MM.1S (cell line): Measurements from ENCODE around the gene MYLK.

Experiments
- DNase-seq: peaks from one replicate; pipeline ENCODE4 v3.0.0-alpha.2; 2015
- H2AFZ ChIP-seq: fragments of 300-600 bp; sonication (generic); 2 replicates; pipeline ENCODE4 v1.6.0; 2016; ENCODE audit warnings: antibody characterized with exemption, low read length
- H3F3A ChIP-seq: fragments of 300-600 bp; sonication (generic); 2 replicates; pipeline ENCODE4 v1.6.1; 2016; ENCODE audit warnings: mild to moderate bottlenecking, antibody characterized with exemption, low read length, moderate library complexity, mixed read lengths; ENCODE audit not compliant: insufficient read depth
- H3K27ac ChIP-seq: fragments of 300-600 bp; sonication (generic); 2 replicates; pipeline ENCODE4 v1.5.1; 2016; ENCODE audit warnings: mild to moderate bottlenecking, low read length
- H3K27me3 ChIP-seq: fragments of 300-600 bp; sonication (generic); replicated peaks from 2 replicates; pipeline ENCODE4 v1.6.0; 2016; ENCODE audit warnings: low read length; ENCODE audit not compliant: insufficient read depth
- H3K36me3 ChIP-seq: fragments of 300-600 bp; sonication (generic); replicated peaks from 2 replicates; pipeline ENCODE4 v1.6.1; 2016; ENCODE audit warnings: mild to moderate bottlenecking, low read length, mixed read lengths; ENCODE audit not compliant: insufficient read depth
- H3K4me1 ChIP-seq: fragments of 300-600 bp; sonication (generic); 2 replicates; pipeline ENCODE4 v1.6.1; 2016; ENCODE audit warnings: low read length, mixed read lengths
- H3K4me2 ChIP-seq: fragments of 300-600 bp; sonication (generic); 2 replicates; pipeline ENCODE4 v1.6.0; 2016; ENCODE audit warnings: low read depth, low read length
- H3K4me3 ChIP-seq: fragments of 300-600 bp; sonication (generic); 2 replicates; pipeline ENCODE4 v1.5.1; 2016; ENCODE audit warnings: low read length, mixed read lengths
- H3K79me2 ChIP-seq: fragments of 300-600 bp; sonication (generic); 2 replicates; pipeline ENCODE4 v1.6.1; 2016; ENCODE audit warnings: mixed run types, low read length, mixed read lengths
- H3K9ac ChIP-seq: fragments of 300-600 bp; sonication (generic); 2 replicates; pipeline ENCODE4 v1.6.1; 2016; ENCODE audit warnings: low read length, mixed read lengths
- H3K9me2 ChIP-seq: fragments of 300-600 bp; sonication (generic); replicated peaks from 2 replicates; pipeline ENCODE4 v1.6.1; 2016; ENCODE audit warnings: mild to moderate bottlenecking, low read length, mixed read lengths; ENCODE audit not compliant: insufficient read depth
- H3K9me3 ChIP-seq: fragments of 300-600 bp; sonication (generic); replicated peaks from 2 replicates; pipeline ENCODE4 v1.6.1; 2016; ENCODE audit warnings: mild to moderate bottlenecking, low read length, mixed read lengths; ENCODE audit not compliant: insufficient read depth
- H4K20me1 ChIP-seq: fragments of 300-600 bp; sonication (generic); 2 replicates; pipeline ENCODE4 v1.6.1; 2016; ENCODE audit warnings: mild to moderate bottlenecking, low read length, moderate library complexity, mixed read lengths; ENCODE audit not compliant: insufficient read depth
- EZH2 ChIP-seq: fragments of 300-600 bp; sonication (generic); optimal IDR thresholded peaks from 2 replicates; pipeline ENCODE3; 2017; ENCODE audit warnings: low read depth, mild to moderate bottlenecking, antibody characterized with exemption, low read length, mixed read lengths
- EZH2phosphoT487 ChIP-seq: fragments of 300-600 bp; sonication (generic); IDR thresholded peaks from 2 replicates; pipeline ENCODE4 v1.6.1; 2018; ENCODE audit warnings: antibody characterized with exemption, low read length
- TF ChIP-seq, protein P1 (sequence below): fragments of 300-600 bp; sonication (generic); IDR thresholded peaks from 2 replicates; pipeline ENCODE4 v1.5.1; 2016; ENCODE audit warnings: antibody characterized with exemption, low read length, mixed read lengths

MYLK gene

DNA sequence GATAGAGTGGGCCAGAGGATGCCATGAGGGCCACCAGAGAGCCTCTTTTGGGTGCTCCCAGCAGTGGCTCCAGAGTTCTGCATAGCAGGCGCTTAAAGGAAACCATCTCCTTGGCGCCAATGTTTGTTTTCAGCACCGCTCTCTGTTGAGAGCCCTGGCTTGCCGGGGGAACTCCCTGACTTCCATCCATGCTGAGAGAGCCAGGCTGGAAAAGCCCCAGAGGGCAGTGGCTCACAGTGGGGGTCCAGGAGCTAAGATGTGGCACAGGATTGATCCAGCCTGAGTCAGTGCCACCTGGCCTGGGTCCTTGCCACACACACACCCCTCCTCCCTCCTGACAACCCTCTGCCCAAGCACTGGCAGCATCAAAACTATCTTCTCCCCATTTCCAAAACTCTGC is 248.9 kb downstream of the MYLK start:
- H3K27me3 ChIP-seq: no peaks in the 10 kb centered on the region
- no peaks in the 10 kb centered on the region for H3K36me3 ChIP-seq
- no peak overlapping the region for H3K27ac ChIP-seq
- no peaks in the 10 kb centered on the region for H3K4me1 ChIP-seq
- TF ChIP-seq EZH2 (no peak), EZH2phosphoT487 (no peak)
- TF ChIP-seq, protein P1, sequence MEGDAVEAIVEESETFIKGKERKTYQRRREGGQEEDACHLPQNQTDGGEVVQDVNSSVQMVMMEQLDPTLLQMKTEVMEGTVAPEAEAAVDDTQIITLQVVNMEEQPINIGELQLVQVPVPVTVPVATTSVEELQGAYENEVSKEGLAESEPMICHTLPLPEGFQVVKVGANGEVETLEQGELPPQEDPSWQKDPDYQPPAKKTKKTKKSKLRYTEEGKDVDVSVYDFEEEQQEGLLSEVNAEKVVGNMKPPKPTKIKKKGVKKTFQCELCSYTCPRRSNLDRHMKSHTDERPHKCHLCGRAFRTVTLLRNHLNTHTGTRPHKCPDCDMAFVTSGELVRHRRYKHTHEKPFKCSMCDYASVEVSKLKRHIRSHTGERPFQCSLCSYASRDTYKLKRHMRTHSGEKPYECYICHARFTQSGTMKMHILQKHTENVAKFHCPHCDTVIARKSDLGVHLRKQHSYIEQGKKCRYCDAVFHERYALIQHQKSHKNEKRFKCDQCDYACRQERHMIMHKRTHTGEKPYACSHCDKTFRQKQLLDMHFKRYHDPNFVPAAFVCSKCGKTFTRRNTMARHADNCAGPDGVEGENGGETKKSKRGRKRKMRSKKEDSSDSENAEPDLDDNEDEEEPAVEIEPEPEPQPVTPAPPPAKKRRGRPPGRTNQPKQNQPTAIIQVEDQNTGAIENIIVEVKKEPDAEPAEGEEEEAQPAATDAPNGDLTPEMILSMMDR: no peak
- H3K9me2 ChIP-seq: no peaks in the 10 kb centered on the region
- no peak for DNase-seq
- no peaks in the 10 kb centered on the region for H3K9me3 ChIP-seq
- H3K4me2 ChIP-seq: no peak overlapping the region
- H3K9ac ChIP-seq: no peak overlapping the region
- H3F3A ChIP-seq: no peaks in the 10 kb centered on the region
- H3K79me2 ChIP-seq: no peaks in the 10 kb centered on the region
- H2AFZ ChIP-seq: no peak overlapping the region
- H3K4me3 ChIP-seq: no peak overlapping the region
- no peaks in the 10 kb centered on the region for H4K20me1 ChIP-seq

DNA sequence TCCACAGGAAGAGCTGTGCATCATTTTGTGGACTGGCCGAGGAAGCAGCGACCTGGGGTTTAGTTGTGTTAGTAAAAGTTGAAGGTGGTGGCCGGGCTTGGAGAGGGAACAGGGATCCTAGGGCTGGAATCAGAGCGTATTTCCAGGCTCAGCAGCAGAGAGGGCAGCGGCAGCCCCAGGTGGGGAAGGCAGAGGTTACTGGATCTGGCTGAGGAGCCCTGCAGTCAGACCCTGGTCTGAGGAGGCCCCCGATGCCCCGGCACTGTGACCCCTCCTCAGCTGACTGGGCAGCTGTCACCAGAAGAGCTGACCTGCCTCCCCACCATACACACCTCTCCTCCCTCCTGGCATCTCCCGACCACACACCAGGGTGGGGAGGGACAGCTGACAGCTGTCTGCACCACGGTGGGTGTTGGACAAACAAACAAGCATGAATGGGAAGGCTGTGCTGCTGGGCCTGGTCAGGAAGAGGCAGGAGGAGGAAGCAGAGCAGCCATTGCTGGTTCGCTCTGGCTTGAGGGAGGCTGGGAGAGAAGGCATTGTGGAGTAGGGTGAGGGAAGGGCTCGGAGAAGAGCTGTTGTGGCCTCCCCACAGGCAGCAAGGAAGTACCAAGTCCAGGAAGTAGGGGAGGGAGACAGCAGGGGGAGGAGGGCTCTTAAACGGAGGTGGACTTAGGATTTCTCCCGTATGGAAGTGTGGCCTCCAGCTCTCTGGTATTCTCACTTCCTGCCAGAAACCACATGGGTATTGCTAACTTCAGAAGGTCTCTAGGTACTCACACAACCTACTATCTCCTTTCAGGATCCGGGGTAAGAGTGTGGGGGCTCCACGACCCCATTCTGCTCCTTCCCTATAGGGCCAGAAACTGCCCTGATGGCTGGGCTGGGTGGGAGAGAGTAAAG is 249.7 kb downstream of the MYLK start:
- Histone ChIP-seq H3K9ac (no peak overlapping the region), H3K27ac (no peak overlapping the region), H2AFZ (no peak overlapping the region), H3K36me3 (no peaks in the 10 kb centered on the region), H3K27me3 (no peaks in the 10 kb centered on the region), H3K79me2 (no peaks in the 10 kb centered on the region), H3K4me3 (no peak overlapping the region), H3K4me2 (no peak overlapping the region), H3K9me3 (no peaks in the 10 kb centered on the region), H3F3A (no peaks in the 10 kb centered on the region), H3K9me2 (no peaks in the 10 kb centered on the region), H3K4me1 (no peaks in the 10 kb centered on the region), H4K20me1 (no peaks in the 10 kb centered on the region)
- no peak for DNase-seq
- TF ChIP-seq, protein P1: no peak
- TF ChIP-seq EZH2 (no peak), EZH2phosphoT487 (no peak)

DNA sequence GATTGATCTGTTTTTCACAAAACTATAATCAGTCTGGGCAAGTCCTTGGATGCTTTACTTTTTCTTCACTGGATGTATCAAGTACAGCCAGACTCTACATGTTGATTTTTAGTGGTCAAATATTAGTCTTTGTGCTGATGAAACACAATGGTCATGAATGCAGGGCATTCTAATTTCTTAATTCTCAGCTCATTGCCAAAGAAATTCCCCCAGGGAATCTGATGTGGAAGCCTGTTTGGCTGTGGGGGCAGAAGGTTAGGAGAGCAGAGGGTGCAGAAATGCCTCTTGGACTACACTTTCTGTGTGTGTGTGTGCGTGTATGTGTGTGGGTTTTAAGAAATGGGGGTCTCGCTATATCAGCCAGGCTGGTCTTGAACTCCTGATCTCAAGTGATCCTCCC is 250.6 kb downstream of the MYLK start:
- Histone ChIP-seq H3K27ac (no peak overlapping the region), H3K79me2 (no peaks in the 10 kb centered on the region), H3F3A (no peaks in the 10 kb centered on the region), H3K9me3 (no peaks in the 10 kb centered on the region), H3K4me3 (no peak overlapping the region), H4K20me1 (no peaks in the 10 kb centered on the region), H3K4me2 (no peak overlapping the region), H3K4me1 (no peaks in the 10 kb centered on the region), H3K9me2 (no peaks in the 10 kb centered on the region), H3K9ac (no peak overlapping the region), H3K36me3 (no peaks in the 10 kb centered on the region), H2AFZ (no peak overlapping the region), H3K27me3 (no peaks in the 10 kb centered on the region)
- DNase-seq: no peak
- TF ChIP-seq EZH2phosphoT487: no peak

DNA sequence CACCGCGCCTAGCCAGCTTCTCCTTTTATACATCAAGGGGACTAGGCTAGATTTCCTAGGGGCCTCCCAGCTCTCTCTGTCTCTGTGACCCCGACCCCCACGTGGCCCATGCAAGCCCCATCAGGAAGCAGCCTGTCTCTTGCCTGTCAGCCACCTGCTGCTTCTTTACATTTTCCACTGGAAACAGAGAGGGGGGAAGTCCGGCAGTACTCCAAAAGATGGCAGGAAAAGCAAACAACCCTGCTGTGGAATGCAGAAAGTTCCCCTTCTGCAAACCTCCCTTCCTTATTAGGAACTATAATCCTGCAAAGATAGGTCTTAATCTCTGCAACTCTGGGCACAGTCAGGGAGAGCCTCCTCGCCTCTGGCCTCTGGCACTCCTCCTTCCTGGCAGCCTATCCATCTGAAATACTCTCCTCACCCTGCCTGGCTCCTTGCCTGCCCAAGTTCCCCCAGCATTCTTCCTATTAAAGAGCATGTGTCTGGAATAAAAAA is 251.9 kb downstream of the MYLK start:
- Histone ChIP-seq H4K20me1 (no peaks in the 10 kb centered on the region), H3K9me3 (no peaks in the 10 kb centered on the region), H3K9ac (no peak overlapping the region), H3K79me2 (no peaks in the 10 kb centered on the region), H3K9me2 (no peaks in the 10 kb centered on the region), H3K36me3 (no peaks in the 10 kb centered on the region), H3K4me2 (no peak overlapping the region), H3K27ac (no peak overlapping the region), H3F3A (no peaks in the 10 kb centered on the region), H2AFZ (no peak overlapping the region), H3K4me1 (no peaks in the 10 kb centered on the region), H3K27me3 (no peaks in the 10 kb centered on the region), H3K4me3 (no peak overlapping the region)
- TF ChIP-seq, protein P1: no peak
- TF ChIP-seq EZH2 (no peak), EZH2phosphoT487 (no peak)
- DNase-seq: no peak
